IMR-90 (cell line): ENCODE data around the gene SLC22A31.

Source experiments
- CEBPB ChIP-seq: IDR thresholded peaks from 2 replicates; pipeline ENCODE4 v1.6.1; 2012; ENCODE audit warnings: low read depth, low read length, improper control_type of control experiment
- CHD1 ChIP-seq: IDR thresholded peaks from 2 replicates; pipeline ENCODE4 v1.6.1; 2012; ENCODE audit warnings: low read depth, low read length, improper control_type of control experiment
- ELK1 ChIP-seq: fragments of 150-350 bp; IDR thresholded peaks from 2 replicates; pipeline ENCODE4 v1.6.1; 2016; ENCODE audit warnings: low read depth, mild to moderate bottlenecking, low read length, moderate library complexity, borderline replicate concordance
- FOS ChIP-seq: fragments of 150-350 bp; IDR thresholded peaks from 2 replicates; pipeline ENCODE4 v1.6.1; 2016; ENCODE audit warnings: low read depth, low read length
- MXI1 ChIP-seq: IDR thresholded peaks from 2 replicates; pipeline ENCODE4 v1.6.1; 2012; ENCODE audit warnings: low read depth, mild to moderate bottlenecking, low read length, moderate library complexity, borderline replicate concordance
- NFE2L2 ChIP-seq: fragments of 150-350 bp; IDR thresholded peaks from 2 replicates; pipeline ENCODE4 v1.6.1; 2016; ENCODE audit warnings: low read depth, mild to moderate bottlenecking, low read length
- POLR2A ChIP-seq: IDR thresholded peaks from 2 replicates; pipeline ENCODE4 v1.6.1; 2012; ENCODE audit warnings: mild to moderate bottlenecking, low read depth, low read length
- RAD21 ChIP-seq: IDR thresholded peaks from 2 replicates; pipeline ENCODE4 v1.6.1; 2012; ENCODE audit warnings: low read length, improper control_type of control experiment
- RFX5 ChIP-seq: IDR thresholded peaks from 2 replicates; pipeline ENCODE4 v1.8.0; 2012; ENCODE audit warnings: low read depth, mild to moderate bottlenecking, low read length, moderate library complexity
- SMC3 ChIP-seq: fragments of 150-350 bp; IDR thresholded peaks from 2 replicates; pipeline ENCODE4 v1.6.1; 2016; ENCODE audit warnings: low read depth, mild to moderate bottlenecking, antibody characterized with exemption, low read length, moderate library complexity
- TF ChIP-seq, protein P1 (sequence below): conservative IDR thresholded peaks from 2 replicates; pipeline ENCODE4 v1.5.1; 2012; ENCODE audit warnings: mild to moderate bottlenecking, low read depth, low read length, improper control_type of control experiment

DNA sequence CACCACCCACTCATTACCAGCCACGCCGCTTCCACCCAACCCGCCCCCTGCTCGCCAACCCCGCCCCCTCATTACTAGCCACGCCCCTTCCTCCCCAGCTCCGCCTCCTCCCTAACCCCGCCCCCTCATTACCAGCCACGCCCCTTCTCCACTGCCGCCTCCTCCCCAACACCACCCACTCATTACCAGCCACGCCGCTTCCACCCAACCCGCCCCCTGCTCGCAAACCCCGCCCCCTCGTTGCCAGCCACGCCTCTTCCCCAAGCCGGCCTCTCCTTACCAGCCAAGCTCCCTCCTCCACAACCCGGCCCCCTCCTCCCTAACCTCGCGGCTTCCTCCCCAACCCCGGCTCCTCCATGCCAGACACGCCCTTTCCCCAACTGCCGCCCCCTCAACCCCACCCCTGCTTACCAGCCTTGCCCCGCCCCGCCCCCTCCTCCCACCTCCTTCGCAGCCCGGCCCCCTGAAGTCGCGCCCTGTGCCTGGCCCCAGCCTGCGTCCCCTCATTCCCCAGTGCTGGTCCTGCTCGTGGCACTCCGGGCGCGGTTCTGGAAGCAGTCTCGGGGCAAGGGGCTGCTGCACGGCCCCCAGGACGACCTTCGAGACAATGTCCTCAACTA lies 7.3 kb downstream of the SLC22A31 start:
- TF ChIP-seq RAD21 (no peak), CHD1 (no peak), SMC3 (no peak), POLR2A (no peak), CEBPB (no peak), NFE2L2 (no peak), ELK1 (no peak), RFX5 (no peak), FOS (no peak), MXI1 (no peak)
- TF ChIP-seq, protein P1, sequence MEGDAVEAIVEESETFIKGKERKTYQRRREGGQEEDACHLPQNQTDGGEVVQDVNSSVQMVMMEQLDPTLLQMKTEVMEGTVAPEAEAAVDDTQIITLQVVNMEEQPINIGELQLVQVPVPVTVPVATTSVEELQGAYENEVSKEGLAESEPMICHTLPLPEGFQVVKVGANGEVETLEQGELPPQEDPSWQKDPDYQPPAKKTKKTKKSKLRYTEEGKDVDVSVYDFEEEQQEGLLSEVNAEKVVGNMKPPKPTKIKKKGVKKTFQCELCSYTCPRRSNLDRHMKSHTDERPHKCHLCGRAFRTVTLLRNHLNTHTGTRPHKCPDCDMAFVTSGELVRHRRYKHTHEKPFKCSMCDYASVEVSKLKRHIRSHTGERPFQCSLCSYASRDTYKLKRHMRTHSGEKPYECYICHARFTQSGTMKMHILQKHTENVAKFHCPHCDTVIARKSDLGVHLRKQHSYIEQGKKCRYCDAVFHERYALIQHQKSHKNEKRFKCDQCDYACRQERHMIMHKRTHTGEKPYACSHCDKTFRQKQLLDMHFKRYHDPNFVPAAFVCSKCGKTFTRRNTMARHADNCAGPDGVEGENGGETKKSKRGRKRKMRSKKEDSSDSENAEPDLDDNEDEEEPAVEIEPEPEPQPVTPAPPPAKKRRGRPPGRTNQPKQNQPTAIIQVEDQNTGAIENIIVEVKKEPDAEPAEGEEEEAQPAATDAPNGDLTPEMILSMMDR, result no peak
